Tibial artery (tissue), 4 donors: Measurements from ENCODE around the gene NELL2.

Source experiments
- DNase-seq, 2 donors: peaks; one replicate each; pipeline ENCODE4 v3.0.0-alpha.2; 2019
- H3K27ac ChIP-seq, 2 donors: fragments of 200-600 bp; sonication (generic) in 1 of 2; 1 replicate in 1 of 2; 2 replicates in 1 of 2; pipeline ENCODE4 v1.5.1; 2018 to 2019; ENCODE audit warnings: mild to moderate bottlenecking in 1 of 2
- H3K27me3 ChIP-seq, 2 donors: fragments of 200-600 bp; sonication (generic) in 1 of 2; one replicate each; pipeline versions ENCODE4 v1.5.1 to v1.6.0; 2016 to 2019
- H3K36me3 ChIP-seq, 3 donors: fragments of 200-600 bp; sonication (generic) in 2 of 3; one replicate each; pipeline ENCODE4 v1.5.1; 2016 to 2019; ENCODE audit warnings: mild to moderate bottlenecking in 2 of 3
- H3K4me1 ChIP-seq, 4 donors: fragments of 200-600 bp; sonication (generic) in 2 of 4; 1 replicate in 3 of 4; 2 replicates in 1 of 4; pipeline ENCODE4 v1.5.1; 2016 to 2019
- H3K4me3 ChIP-seq, 2 donors: fragments of 200-600 bp; sonication (generic) in 1 of 2; 1 replicate in 1 of 2; 2 replicates in 1 of 2; pipeline ENCODE4 v1.5.1; 2018 to 2019; ENCODE audit warnings: mild to moderate bottlenecking in 2 of 2
- H3K9me3 ChIP-seq, 3 donors: fragments of 200-600 bp; sonication (generic) in 1 of 3; one replicate each; pipeline ENCODE4 v1.5.1; 2016 to 2019
- intact Hi-C: fragments of 100-400 bp; cut with DNase I; formaldehyde crosslinking; loops from one replicate; pipeline ENCODE4 v1.15.0; 2023; ENCODE audit warnings: low total_unique reads
- TF ChIP-seq, protein P1 (sequence below), 2 experiments: fragments of 200-600 bp in 1 of 2; fragments of 450-650 bp in 1 of 2; IDR thresholded peaks; one replicate each; pipeline ENCODE4 v1.5.1; 2017 to 2019; ENCODE audit warnings: antibody characterized with exemption in 2 of 2, mild to moderate bottlenecking in 1 of 2, moderate library complexity in 1 of 2

Gene NELL2

DNA sequence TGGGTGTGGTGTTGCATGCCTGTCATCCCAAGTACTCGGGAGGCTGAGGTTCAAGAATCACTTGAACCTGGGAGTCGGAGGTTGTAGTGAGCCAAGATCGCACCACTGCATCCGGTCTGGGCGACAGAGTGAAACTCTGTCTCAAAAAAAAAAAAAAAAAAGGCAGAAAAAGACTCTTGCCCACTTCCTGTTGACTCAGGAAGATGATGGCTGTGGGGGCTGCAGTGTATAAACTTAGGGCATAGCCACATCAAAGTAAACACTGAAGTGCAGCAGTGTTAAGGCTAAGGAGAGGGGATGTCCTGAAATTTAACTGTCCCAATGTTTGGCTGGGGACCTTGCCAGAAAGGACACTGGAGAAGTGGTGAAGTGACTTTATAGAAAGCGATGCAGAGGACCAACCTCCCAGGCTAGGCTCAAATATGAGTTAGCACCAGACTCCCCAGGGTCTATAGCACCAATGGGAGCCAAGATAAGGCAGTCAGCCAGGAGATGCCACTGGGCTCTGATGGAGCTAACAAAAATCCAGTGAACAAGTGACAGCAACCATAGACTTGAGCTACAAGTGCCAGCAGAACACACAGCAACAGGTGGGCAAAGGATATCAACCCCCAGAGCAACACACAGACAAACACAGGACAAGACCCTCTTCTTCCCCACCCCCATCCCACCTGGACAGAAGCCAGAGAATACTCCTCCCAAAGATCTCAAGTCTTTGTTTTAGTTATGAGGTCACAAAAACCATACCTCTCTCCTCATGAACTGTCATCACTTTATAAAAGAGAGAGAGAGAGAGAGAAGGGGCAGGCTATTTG lies 28.0 kb downstream of the NELL2 start:
- no peak overlapping the region for H3K4me3 ChIP-seq
- no peak overlapping the region for H3K27ac ChIP-seq
- no peaks in the 10 kb centered on the region for H3K27me3 ChIP-seq
- TF ChIP-seq, protein P1, sequence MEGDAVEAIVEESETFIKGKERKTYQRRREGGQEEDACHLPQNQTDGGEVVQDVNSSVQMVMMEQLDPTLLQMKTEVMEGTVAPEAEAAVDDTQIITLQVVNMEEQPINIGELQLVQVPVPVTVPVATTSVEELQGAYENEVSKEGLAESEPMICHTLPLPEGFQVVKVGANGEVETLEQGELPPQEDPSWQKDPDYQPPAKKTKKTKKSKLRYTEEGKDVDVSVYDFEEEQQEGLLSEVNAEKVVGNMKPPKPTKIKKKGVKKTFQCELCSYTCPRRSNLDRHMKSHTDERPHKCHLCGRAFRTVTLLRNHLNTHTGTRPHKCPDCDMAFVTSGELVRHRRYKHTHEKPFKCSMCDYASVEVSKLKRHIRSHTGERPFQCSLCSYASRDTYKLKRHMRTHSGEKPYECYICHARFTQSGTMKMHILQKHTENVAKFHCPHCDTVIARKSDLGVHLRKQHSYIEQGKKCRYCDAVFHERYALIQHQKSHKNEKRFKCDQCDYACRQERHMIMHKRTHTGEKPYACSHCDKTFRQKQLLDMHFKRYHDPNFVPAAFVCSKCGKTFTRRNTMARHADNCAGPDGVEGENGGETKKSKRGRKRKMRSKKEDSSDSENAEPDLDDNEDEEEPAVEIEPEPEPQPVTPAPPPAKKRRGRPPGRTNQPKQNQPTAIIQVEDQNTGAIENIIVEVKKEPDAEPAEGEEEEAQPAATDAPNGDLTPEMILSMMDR (IDR thresholded peaks at IDR 0.05) = no peak
- no peaks in the 10 kb centered on the region for H3K9me3 ChIP-seq
- no peak for DNase-seq
- H3K36me3 ChIP-seq = no peaks in the 10 kb centered on the region
- intact Hi-C loops = no loop called here
- H3K4me1 ChIP-seq = no peaks in the 10 kb centered on the region

GRCh38 chr12:44847403-44847802 lies 28.7 kb downstream of the NELL2 start:
- no peaks in the 10 kb centered on the region for H3K4me1 ChIP-seq
- H3K36me3 ChIP-seq = no peaks in the 10 kb centered on the region
- H3K27me3 ChIP-seq = no peaks in the 10 kb centered on the region
- no peaks in the 10 kb centered on the region for H3K9me3 ChIP-seq
- intact Hi-C loops = no loop called here
- DNase-seq = no peak
- no peak overlapping the region for H3K27ac ChIP-seq
- no peak overlapping the region for H3K4me3 ChIP-seq
- TF ChIP-seq, protein P1 (IDR thresholded peaks at IDR 0.05) = no peak

DNA sequence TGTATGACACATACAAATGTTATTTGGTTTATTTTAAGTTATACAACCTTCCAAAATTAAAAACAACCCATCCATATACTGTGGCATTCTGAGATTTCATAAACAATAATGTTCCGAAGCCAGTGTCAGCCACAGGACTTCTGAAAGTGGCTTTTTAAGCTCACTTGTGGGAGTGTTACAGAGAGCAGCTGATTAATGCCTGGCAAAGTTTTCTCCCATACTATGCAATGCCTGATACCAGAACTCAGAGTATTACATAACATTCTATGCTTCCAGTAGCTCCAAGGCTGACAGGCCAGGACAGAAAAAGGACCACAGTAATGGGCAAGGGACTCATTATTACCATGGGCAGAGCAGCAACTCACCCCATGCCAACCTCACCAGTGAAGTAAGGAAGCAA lies 29.3 kb downstream of the NELL2 start:
- intact Hi-C loops = no loop called here
- TF ChIP-seq, protein P1 (IDR thresholded peaks at IDR 0.05) = no peak
- H3K36me3 ChIP-seq = no peaks in the 10 kb centered on the region

GRCh38 chr12:44842669-44843068 lies 33.4 kb downstream of the NELL2 start:
- Histone ChIP-seq H3K4me1 (no peaks in the 10 kb centered on the region), H3K27me3 (no peaks in the 10 kb centered on the region), H3K36me3 (no peaks in the 10 kb centered on the region), H3K9me3 (no peaks in the 10 kb centered on the region), H3K27ac (no peak overlapping the region), H3K4me3 (no peak overlapping the region)
- TF ChIP-seq, protein P1 (IDR thresholded peaks at IDR 0.05) = no peak
- intact Hi-C loops = no loop called here
- no peak for DNase-seq

More for the DNA sequence above, 29.3 kb downstream of the NELL2 start:
- Histone ChIP-seq H3K27ac (no peak overlapping the region), H3K9me3 (no peaks in the 10 kb centered on the region), H3K4me3 (no peak overlapping the region), H3K27me3 (no peaks in the 10 kb centered on the region), H3K4me1 (no peaks in the 10 kb centered on the region)
- DNase-seq = no peak

- H3K9me3 ChIP-seq = no peaks in the 10 kb centered on the region
- no peak overlapping the region for H3K27ac ChIP-seq
- no peaks in the 10 kb centered on the region for H3K36me3 ChIP-seq
- DNase-seq = no peak
- H3K27me3 ChIP-seq = no peaks in the 10 kb centered on the region
- no peaks in the 10 kb centered on the region for H3K4me1 ChIP-seq
- no peak overlapping the region for H3K4me3 ChIP-seq
- TF ChIP-seq, protein P1 (IDR thresholded peaks at IDR 0.05) = no peak
- intact Hi-C loops = loop anchor here (1.0 kb wide), 1 partner anchor 37 kb away; no protein-coding TSS in a partner anchor
These were observed 36.3 kb downstream of the NELL2 start for GRCh38 chr12:44839785-44840184.
